GM23338 (cell line): ENCODE results near the gene KLHDC7A. TPM values are rescaled to one million over a fixed set of nuclear protein-coding genes. Genes with fewer than 3 reads are reported as not detected.

Experiments
- ATAC-seq: fragments of 200-7000 bp; cut with Tn5 transposase; 3 replicates; pipeline ENCODE4 v1.9.1; 2020
- DNase-seq: peaks from one replicate; pipeline ENCODE4 v3.0.0-alpha.2; 2015; ENCODE audit warnings: low spot score
- H2AFZ ChIP-seq: fragments of 200-600 bp; sonication (generic); 2 replicates; pipeline ENCODE4 v1.8.0; 2016; ENCODE audit warnings: antibody characterized with exemption, mild to moderate bottlenecking, moderate library complexity
- H3F3A ChIP-seq: fragments of 200-600 bp; sonication (generic); replicated peaks from 2 replicates; pipeline ENCODE4 v1.8.0; 2017; ENCODE audit warnings: antibody characterized with exemption, mixed run types, low read depth
- H3K27ac ChIP-seq: fragments of 200-600 bp; sonication (generic); 2 replicates; pipeline ENCODE4 v1.6.1; 2016; ENCODE audit warnings: low read depth
- H3K27me3 ChIP-seq: fragments of 200-600 bp; sonication (generic); 2 replicates; pipeline ENCODE4 v1.8.0; 2016; ENCODE audit warnings: mild to moderate bottlenecking, mixed run types, moderate library complexity; ENCODE audit not compliant: insufficient read depth
- H3K36me3 ChIP-seq: fragments of 200-600 bp; sonication (generic); 2 replicates; pipeline ENCODE4 v1.8.0; 2016; ENCODE audit warnings: mild to moderate bottlenecking; ENCODE audit not compliant: insufficient read depth
- H3K4me1 ChIP-seq: fragments of 200-600 bp; sonication (generic); 2 replicates; pipeline ENCODE4 v1.8.0; 2016; ENCODE audit warnings: mild to moderate bottlenecking, moderate library complexity; ENCODE audit not compliant: insufficient read depth
- H3K4me2 ChIP-seq: fragments of 200-600 bp; sonication (generic); 2 replicates; pipeline ENCODE4 v1.7.1; 2017; ENCODE audit warnings: mixed run types
- H3K4me3 ChIP-seq: fragments of 200-600 bp; sonication (generic); 2 replicates; pipeline ENCODE4 v1.6.1; 2016; ENCODE audit warnings: mixed run types
- H3K79me2 ChIP-seq: fragments of 200-600 bp; sonication (generic); replicated peaks from 2 replicates; pipeline ENCODE4 v1.8.0; 2017; ENCODE audit warnings: mild to moderate bottlenecking; ENCODE audit not compliant: insufficient read depth
- H3K9me2 ChIP-seq: fragments of 200-600 bp; sonication (generic); 2 replicates; pipeline ENCODE4 v1.8.0; 2017; ENCODE audit not compliant: insufficient read depth
- H4K20me1 ChIP-seq: fragments of 200-600 bp; sonication (generic); replicated peaks from 2 replicates; pipeline ENCODE4 v1.8.0; 2017; ENCODE audit warnings: mild to moderate bottlenecking; ENCODE audit not compliant: insufficient read depth
- H3K27ac Mint-ChIP-seq: 2 replicates; pipeline ENCODE4 v1.8.0; 2020; ENCODE audit warnings: inconsistent platforms, mild to moderate bottlenecking, moderate library complexity, mixed read lengths
- H3K27me3 Mint-ChIP-seq: 3 replicates; pipeline ENCODE4 v1.8.0; 2022; ENCODE audit warnings: low read depth, mild to moderate bottlenecking, moderate library complexity, mixed read lengths, inconsistent platforms; ENCODE audit not compliant: insufficient read depth, poor library complexity
- H3K36me3 Mint-ChIP-seq: 3 replicates; pipeline ENCODE4 v1.8.0; 2021; ENCODE audit warnings: low read depth, mild to moderate bottlenecking, inconsistent platforms, moderate library complexity, mixed read lengths
- H3K4me1 Mint-ChIP-seq: 3 replicates; pipeline ENCODE4 v1.8.0; 2020; ENCODE audit warnings: mild to moderate bottlenecking, inconsistent platforms, mixed read lengths
- H3K4me3 Mint-ChIP-seq: 3 replicates; pipeline ENCODE4 v1.8.0; 2021; ENCODE audit warnings: moderate library complexity, mild to moderate bottlenecking, inconsistent platforms, mixed read lengths
- H3K9me3 Mint-ChIP-seq: 3 replicates; pipeline ENCODE4 v1.8.0; 2020; ENCODE audit warnings: moderate library complexity, mild to moderate bottlenecking, inconsistent platforms, mixed read lengths
- CREB1 ChIP-seq: fragments of 250-450 bp; sonication (Bioruptor Pico); IDR thresholded peaks from 2 replicates; pipeline ENCODE4 v1.5.0; 2020; ENCODE audit warnings: low read depth, mild to moderate bottlenecking, moderate library complexity
- CTCF ChIP-seq, 2 experiments: fragments of 200-600 bp in 1 of 2; sonication (generic) in 1 of 2; conservative IDR thresholded peaks; 2 replicates each; pipeline versions ENCODE4 v1.5.1 to v1.6.1; 2016 to 2017; ENCODE audit warnings: antibody characterized with exemption in 2 of 2, low read depth in 2 of 2, mild to moderate bottlenecking in 2 of 2, moderate library complexity in 1 of 2
- EZH2 ChIP-seq: fragments of 200-600 bp; sonication (generic); IDR thresholded peaks from one replicate; pipeline ENCODE4 v1.8.0; 2017; ENCODE audit warnings: antibody characterized with exemption, mild to moderate bottlenecking, low read depth; ENCODE audit not compliant: unreplicated experiment
- JUNB ChIP-seq: IDR thresholded peaks from one replicate; pipeline ENCODE4 v1.6.1; 2016; ENCODE audit warnings: antibody characterized with exemption; ENCODE audit not compliant: unreplicated experiment
- NANOG ChIP-seq: IDR thresholded peaks from 2 replicates; pipeline ENCODE4 v1.6.1; 2016; ENCODE audit warnings: antibody characterized with exemption, borderline replicate concordance
- POLR2AphosphoS5 ChIP-seq: IDR thresholded peaks from 2 replicates; pipeline ENCODE4 v1.6.1; 2016; ENCODE audit warnings: antibody characterized with exemption, low read depth
- REST ChIP-seq: IDR thresholded peaks from one replicate; pipeline ENCODE4 v1.6.1; 2018; ENCODE audit warnings: antibody characterized with exemption; ENCODE audit not compliant: unreplicated experiment
- STAT1 ChIP-seq: IDR thresholded peaks from one replicate; pipeline ENCODE4 v1.6.1; 2016; ENCODE audit warnings: antibody characterized with exemption; ENCODE audit not compliant: unreplicated experiment
- ZNF114 ChIP-seq: fragments of 250-450 bp; sonication (Bioruptor Pico); IDR thresholded peaks from 2 replicates; pipeline ENCODE4 v1.5.0; 2020; ENCODE audit warnings: mild to moderate bottlenecking, moderate library complexity
- ZNF331 ChIP-seq: fragments of 250-450 bp; sonication (Bioruptor Pico); IDR thresholded peaks from 2 replicates; pipeline ENCODE4 v1.5.0; 2020; ENCODE audit warnings: low read depth, mild to moderate bottlenecking, moderate library complexity
- polyA plus RNA-seq: library from polyadenylated mRNA; unstranded; fragments of >200 nt; fragmentation: Nextera tagmentation; extraction: Ambion mirVana; gene quantifications from 2 replicates; pipeline ENCODE4 v1.2.1, GENCODE V29; 2016
- total RNA-seq: library from RNA; depleted of rRNA; stranded (reverse); fragments of >200 nt; shearing (Covaris generic); gene quantifications from 2 replicates; pipeline ENCODE4 v1.2.3, GENCODE V29; 2014

The KLHDC7A gene
- total and polyA plus RNA-seq, 2 experiments from 2014 or later, result 4.5 to 22.4 TPM

GRCh38 chr1:18480315-18481189 is at the start of gene KLHDC7A (continued):
- no peak for TF ChIP-seq REST

GRCh38 chr1:18434041-18434440 is 46.7 kb upstream of the KLHDC7A start:
- ATAC-seq, result no peak
- H3K9me3 Mint-ChIP-seq, result no peaks in the 10 kb centered on the region; the same call in 1 of the 3 replicates
- H3K79me2 ChIP-seq, result no peaks in the 10 kb centered on the region
- TF ChIP-seq REST, result no peak
- TF ChIP-seq NANOG, result no peak
- TF ChIP-seq JUNB, result no peak
- TF ChIP-seq ZNF331, result no peak
- TF ChIP-seq CTCF (conservative IDR thresholded peaks at IDR 0.05; ENCODE audit: low read depth in 2 of 2), result no peak
- TF ChIP-seq POLR2AphosphoS5, result no peak
- no peak for TF ChIP-seq CREB1
- no peak for TF ChIP-seq ZNF114
- TF ChIP-seq EZH2, result no peak
- TF ChIP-seq STAT1, result no peak

More at GRCh38 chr1:18434041-18434440, 46.7 kb upstream of the KLHDC7A start:
- Histone ChIP-seq H2AFZ (no peak overlapping the region), H4K20me1 (no peaks in the 10 kb centered on the region), H3K9me2 (no peaks in the 10 kb centered on the region), H3K27me3 (no peaks in the 10 kb centered on the region), H3K36me3 (no peaks in the 10 kb centered on the region), H3K4me2 (no peak overlapping the region), H3K4me1 (no peaks in the 10 kb centered on the region), H3K4me3 (no peak overlapping the region), H3F3A (no peaks in the 10 kb centered on the region), H3K27ac (no peak overlapping the region)
- no peak overlapping the region for H3K4me3 Mint-ChIP-seq
- peaks cover 2% of the 10 kb centered on the region; the same call in 2 of the 3 replicates for H3K4me1 Mint-ChIP-seq
- H3K27ac Mint-ChIP-seq, result no peak overlapping the region
- no peak for DNase-seq
- H3K36me3 Mint-ChIP-seq, result no peaks in the 10 kb centered on the region
- H3K27me3 Mint-ChIP-seq, result peaks cover 13% of the 10 kb centered on the region
